GM12878 (cell line): ENCODE measurements around the gene DIP2C. TPM values are rescaled to one million over a fixed set of nuclear protein-coding genes. Genes with fewer than 3 reads are reported as not detected.

ENCODE experiments used
- ATAC-seq: fragments of 200-7000 bp; cut with Tn5 transposase; 3 replicates; pipeline ENCODE4 v1.9.1; 2020; ENCODE audit warnings: mild to moderate bottlenecking, moderate library complexity
- BruUV-seq: library from RNA; stranded (reverse); fragments of 400-500 nt; replicated peaks from 2 replicates; lab custom pipeline; 2021; lab: Mats Ljungman, UMichigan
- CTCF ChIA-PET: fragments of 300-600 bp; sonication (Branson Sonifier 250); formaldehyde crosslinking; extraction: SDS; loops from one replicate; lab custom pipeline; 2021; ENCODE audit warnings: inconsistent platforms; lab: Yijun Ruan, JAX
- POLR2A ChIA-PET: fragments of 350-600 bp; formaldehyde crosslinking; extraction: SDS; loops from one replicate; lab custom pipeline; 2021; ENCODE audit warnings: inconsistent platforms; lab: Charles Lee
- RAD21 ChIA-PET: fragments of 300-600 bp; sonication (Branson Sonifier 250); formaldehyde crosslinking; loops from one replicate; lab custom pipeline; 2023; ENCODE audit warnings: antibody characterized with exemption; ENCODE audit not compliant: unreplicated experiment; lab: Charles Lee
- SMC1A ChIA-PET: fragments of 300-600 bp; sonication (Branson Sonifier 250); formaldehyde crosslinking; loops from one replicate; lab custom pipeline; 2023; ENCODE audit not compliant: unreplicated experiment, uncharacterized antibody; lab: Charles Lee
- DNase-seq: peaks from one replicate; pipeline ENCODE4 v3.0.0-alpha.2; 2011; ENCODE audit warnings: low read depth, low spot score
- FAIRE-seq: peaks from 3 replicates; lab custom pipeline; 2011; peaks lifted over from hg19 to GRCh38; lab: Jason Lieb, UNC
- H2AFZ ChIP-seq: 2 replicates; pipeline ENCODE4 v1.6.0; 2011; ENCODE audit warnings: low read depth, low read length, control low read depth; ENCODE audit not compliant: control insufficient read depth
- H3K27ac ChIP-seq: 2 replicates; pipeline ENCODE4 v1.5.1; 2011; ENCODE audit warnings: control low read depth; ENCODE audit not compliant: control insufficient read depth, insufficient read depth
- H3K27me3 ChIP-seq, 2 experiments: replicated peaks in 1 of 2; 2 replicates each; pipeline versions ENCODE4 v1.6.0 to v1.6.1; 2011; ENCODE audit warnings: low read length in 1 of 2; ENCODE audit not compliant: control insufficient read depth in 2 of 2, insufficient read depth in 2 of 2
- H3K36me3 ChIP-seq, 2 experiments: 2 replicates each; pipeline ENCODE4 v1.5.1; 2011; ENCODE audit warnings: low read length in 1 of 2; ENCODE audit not compliant: control insufficient read depth in 2 of 2, insufficient read depth in 2 of 2
- H3K4me1 ChIP-seq: 2 replicates; pipeline ENCODE4 v1.6.1; 2011; ENCODE audit warnings: mild to moderate bottlenecking, low read length, moderate library complexity, mixed read lengths; ENCODE audit not compliant: control insufficient read depth, insufficient read depth
- H3K4me2 ChIP-seq: 2 replicates; pipeline ENCODE4 v1.6.0; 2011; ENCODE audit warnings: control low read depth; ENCODE audit not compliant: control insufficient read depth, insufficient read depth
- H3K4me3 ChIP-seq: fragments of 200-600 bp; sonication (generic); 2 replicates; pipeline ENCODE4 v1.5.1; 2016
- H3K79me2 ChIP-seq: 2 replicates; pipeline ENCODE4 v1.6.0; 2011; ENCODE audit warnings: low read length; ENCODE audit not compliant: control insufficient read depth, insufficient read depth
- H3K9ac ChIP-seq: 2 replicates; pipeline ENCODE4 v1.8.0; 2011; ENCODE audit warnings: low read length, control low read depth, mixed read lengths; ENCODE audit not compliant: control insufficient read depth, insufficient read depth
- H3K9me3 ChIP-seq: replicated peaks from 3 replicates; pipeline ENCODE4 v1.5.1; 2011; ENCODE audit warnings: mild to moderate bottlenecking, low read length; ENCODE audit not compliant: control insufficient read depth, insufficient read depth
- H4K20me1 ChIP-seq: 2 replicates; pipeline ENCODE4 v1.6.0; 2011; ENCODE audit not compliant: control insufficient read depth, insufficient read depth
- BCL3 ChIP-seq: IDR thresholded peaks from 2 replicates; pipeline ENCODE4 v1.6.1; 2011; ENCODE audit warnings: borderline replicate concordance, low read depth, mild to moderate bottlenecking, moderate library complexity, low read length; ENCODE audit not compliant: insufficient read depth, poor library complexity, severe bottlenecking
- BHLHE40 ChIP-seq, 2 experiments: fragments of 450-650 bp in 1 of 2; IDR thresholded peaks; 2 replicates each; pipeline ENCODE4 v1.6.1; 2011 to 2017; ENCODE audit warnings: low read depth in 2 of 2, borderline replicate concordance in 1 of 2, improper control_type of control experiment in 1 of 2, low read length in 1 of 2, mild to moderate bottlenecking in 1 of 2
- BRCA1 ChIP-seq: IDR thresholded peaks from 2 replicates; pipeline ENCODE4 v1.6.1; 2011; ENCODE audit warnings: low read depth, low read length, improper control_type of control experiment
- CBFB ChIP-seq: IDR thresholded peaks from 2 replicates; pipeline ENCODE4 v1.6.1; 2016; ENCODE audit warnings: antibody characterized with exemption, low read depth
- CBX5 ChIP-seq: sonication (generic); IDR thresholded peaks from 2 replicates; pipeline ENCODE4 v1.6.1; 2016; ENCODE audit warnings: low read depth, moderate library complexity, mild to moderate bottlenecking, inconsistent platforms
- CREM ChIP-seq: IDR thresholded peaks from 2 replicates; pipeline ENCODE4 v1.6.1; 2014; ENCODE audit warnings: antibody characterized with exemption, low read depth
- EED ChIP-seq: sonication (generic); IDR thresholded peaks from 2 replicates; pipeline ENCODE4 v1.6.1; 2016; ENCODE audit warnings: antibody characterized with exemption, low read depth
- GABPA ChIP-seq: IDR thresholded peaks from 2 replicates; pipeline ENCODE4 v1.6.1; 2014; ENCODE audit warnings: antibody characterized with exemption, low read depth, mild to moderate bottlenecking, inconsistent platforms
- IKZF2 ChIP-seq, 2 experiments: fragments of 450-650 bp; IDR thresholded peaks; 2 replicates each; pipeline ENCODE4 v1.6.1; 2017; ENCODE audit warnings: mild to moderate bottlenecking in 2 of 2, moderate library complexity in 2 of 2
- MXI1 ChIP-seq: fragments of 150-350 bp; IDR thresholded peaks from 2 replicates; pipeline ENCODE4 v1.6.1; 2011; ENCODE audit warnings: low read depth, mild to moderate bottlenecking, inconsistent platforms, low read length, improper control_type of control experiment
- MYB ChIP-seq: fragments of 150-350 bp; IDR thresholded peaks from 2 replicates; pipeline ENCODE4 v1.6.1; 2014; ENCODE audit warnings: mild to moderate bottlenecking, low read depth, low read length, borderline replicate concordance
- NFYA ChIP-seq: IDR thresholded peaks from 2 replicates; pipeline ENCODE4 v1.6.1; 2011; ENCODE audit warnings: low read depth, mild to moderate bottlenecking, low read length, improper control_type of control experiment, borderline replicate concordance
- POU2F2 ChIP-seq: IDR thresholded peaks from 3 replicates; pipeline ENCODE4 v1.6.1; 2011; ENCODE audit warnings: low read depth, mild to moderate bottlenecking, low read length, borderline replicate concordance
- RB1 ChIP-seq: fragments of 450-650 bp; formaldehyde crosslinking; IDR thresholded peaks from 2 replicates; pipeline ENCODE4 v1.6.1; 2017; ENCODE audit warnings: mild to moderate bottlenecking, borderline replicate concordance
- RBBP5 ChIP-seq: fragments of 200-600 bp; sonication (generic); conservative IDR thresholded peaks from 2 replicates; pipeline ENCODE4 v1.6.1; 2016
- SMAD1 ChIP-seq: fragments of 450-650 bp; IDR thresholded peaks from 2 replicates; pipeline ENCODE4 v1.6.1; 2018; ENCODE audit warnings: mild to moderate bottlenecking, low read depth; ENCODE audit not compliant: partially characterized antibody
- ZNF207 ChIP-seq: fragments of 450-650 bp; IDR thresholded peaks from 2 replicates; pipeline ENCODE4 v1.6.1; 2014; ENCODE audit warnings: antibody characterized with exemption, mild to moderate bottlenecking, borderline replicate concordance
- WGBS: methylation state at CpG from one replicate; pipeline ENCODE4 v1.1.6; 2016; ENCODE audit warnings: low lambda C conversion rate; ENCODE audit not compliant: insufficient replicate concordance, insufficient coverage; ENCODE audit errors: missing lambda C conversion rate; 5-methylcytosine and 5-hydroxymethylcytosine counted together
- in situ Hi-C: fragments of 300-500 bp; cut with MboI; formaldehyde crosslinking; loops from 9 replicates; pipeline ENCODE4 v1.14.3; 2018; ENCODE audit warnings: mixed read lengths
- intact Hi-C: fragments of 100-400 bp; cut with micrococcal nuclease; formaldehyde crosslinking; loops from one replicate; pipeline ENCODE4 v1.14.2; 2022; ENCODE audit not compliant: unreplicated experiment
- polyA plus RNA-seq, 11 experiments: library from polyadenylated mRNA; depleted of rRNA in 4 of 11; unstranded in 6 of 11; stranded (reverse) in 5 of 11; fragments of >200 nt; fragmentation: Nextera tagmentation in 4 of 11; fragmentation: Illumina TruSeq in 1 of 11; extraction: Ambion mirVana in 4 of 11; extraction: Trizol in 1 of 11; gene quantifications; 1 replicate in 1 of 11; 2 replicates in 10 of 11; pipeline versions ENCODE4 v1.2.1 to v1.2.3, GENCODE V29; 2011 to 2016; ENCODE audit warnings: inconsistent platforms in 2 of 11, missing spikeins in 2 of 11, low read depth in 1 of 11
- total RNA-seq, 4 experiments: library from RNA; depleted of rRNA in 3 of 4; stranded (reverse); fragments of >200 nt in 3 of 4; fragmentation: Illumina TruSeq in 1 of 4; extraction: Trizol in 1 of 4; gene quantifications; 2 replicates each; pipeline versions ENCODE4 v1.2.1 to v1.2.3, GENCODE V29; 2013 to 2021
- TF ChIP-seq, protein P1 (sequence below): fragments of 450-650 bp; IDR thresholded peaks from 2 replicates; pipeline ENCODE4 v1.6.1; 2016; ENCODE audit warnings: mild to moderate bottlenecking

The DIP2C gene
- total and polyA plus RNA-seq, 10 of the 15 experiments (the other 5 are each of a cell fraction or from before 2014, with no cell fraction given): 0.01 to 0.10 (median 0.06) TPM

GRCh38 chr10:572696-573095, 116.8 kb downstream of the DIP2C start (continued):
- no peak for TF ChIP-seq BHLHE40 (IDR thresholded peaks at IDR 0.05; ENCODE audit: borderline replicate concordance in 1 of 2, low read depth in 2 of 2, low read length in 1 of 2)
- TF ChIP-seq RBBP5: no peak

- RAD21 ChIA-PET: no interaction called here
- FAIRE-seq: no peak
- Histone ChIP-seq H2AFZ (no peak overlapping the region), H3K9ac (no peak overlapping the region), H3K79me2 (no peaks in the 10 kb centered on the region)
- TF ChIP-seq POU2F2 (no peak), ZNF207 (no peak), RB1 (no peak), CBFB (no peak), IKZF2 (IDR thresholded peaks at IDR 0.05) (no peak), BCL3 (no peak), MXI1 (no peak), GABPA (no peak), BRCA1 (no peak), SMAD1 (no peak), CBX5 (no peak), MYB (no peak), NFYA (no peak), EED (no peak), CREM (no peak)
- TF ChIP-seq, protein P1, sequence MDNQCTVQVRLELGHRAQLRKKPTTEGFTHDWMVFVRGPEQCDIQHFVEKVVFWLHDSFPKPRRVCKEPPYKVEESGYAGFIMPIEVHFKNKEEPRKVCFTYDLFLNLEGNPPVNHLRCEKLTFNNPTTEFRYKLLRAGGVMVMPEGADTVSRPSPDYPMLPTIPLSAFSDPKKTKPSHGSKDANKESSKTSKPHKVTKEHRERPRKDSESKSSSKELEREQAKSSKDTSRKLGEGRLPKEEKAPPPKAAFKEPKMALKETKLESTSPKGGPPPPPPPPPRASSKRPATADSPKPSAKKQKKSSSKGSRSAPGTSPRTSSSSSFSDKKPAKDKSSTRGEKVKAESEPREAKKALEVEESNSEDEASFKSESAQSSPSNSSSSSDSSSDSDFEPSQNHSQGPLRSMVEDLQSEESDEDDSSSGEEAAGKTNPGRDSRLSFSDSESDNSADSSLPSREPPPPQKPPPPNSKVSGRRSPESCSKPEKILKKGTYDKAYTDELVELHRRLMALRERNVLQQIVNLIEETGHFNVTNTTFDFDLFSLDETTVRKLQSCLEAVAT: no peak
- TF ChIP-seq, all 136 proteins: peak for 0
- CTCF ChIA-PET: interaction anchor here (0.6 kb wide), 1 partner anchor 196 kb away, joined by 3 read pairs; no protein-coding TSS in a partner anchor
- Histone ChIP-seq H3K4me2 (no peak overlapping the region), H3K27ac (no peak overlapping the region), H3K36me3 (no peaks in the 10 kb centered on the region), H4K20me1 (no peaks in the 10 kb centered on the region), H3K9me3 (peaks cover 3% of the 10 kb centered on the region; the same call in 1 of the 3 replicates), H3K4me3 (no peak overlapping the region), H3K27me3 (peaks cover 0 to 1% of the 10 kb centered on the region in 2 experiments; a peak in 2 of 4 replicates), H3K4me1 (no peaks in the 10 kb centered on the region)
- DNase-seq (no peak), ATAC-seq (no peak)
- SMC1A ChIA-PET: no interaction called here
- no TSS peak for BruUV-seq
- intact Hi-C loops: no loop called here
- POLR2A ChIA-PET: no interaction called here
- in situ Hi-C loops: no loop called here
- 60% methylated on average over 21 of the region's 21 CpGs for WGBS
Measured at GRCh38 chr10:571688-572451, 117.6 kb downstream of the DIP2C start.
